ENCODE data around the gene RECQL5.

RECQL5 gene

GRCh38 chr17:75650874-75651273 lies 16.1 kb downstream of the RECQL5 start:
- Histone ChIP-seq H3K4me3 (ENCODE audit: low read depth, low read length) (no peak overlapping the region), H3K36me3 (peaks cover 5% of the 10 kb centered on the region), H3K9me3 (no peaks in the 10 kb centered on the region), H3K27me3 (no peaks in the 10 kb centered on the region), H3K4me1 (no peaks in the 10 kb centered on the region)
- no peak for DNase-seq
- no peak for TF ChIP-seq CTCF (IDR thresholded peaks at IDR 0.05; ENCODE audit: low read depth, low read length)

GRCh38 chr17:75649687-75650086 lies 17.3 kb downstream of the RECQL5 start:
- no peaks in the 10 kb centered on the region for H3K4me1 ChIP-seq
- no peaks in the 10 kb centered on the region for H3K9me3 ChIP-seq
- H3K27me3 ChIP-seq = no peaks in the 10 kb centered on the region
- no peak for TF ChIP-seq CTCF (IDR thresholded peaks at IDR 0.05; ENCODE audit: low read depth, low read length)
- DNase-seq = no peak
- H3K4me3 ChIP-seq (ENCODE audit: low read depth, low read length) = no peak overlapping the region
- H3K36me3 ChIP-seq = peaks cover 5% of the 10 kb centered on the region

GRCh38 chr17:75647921-75648320 lies 19.0 kb downstream of the RECQL5 start:
- H3K27me3 ChIP-seq = no peaks in the 10 kb centered on the region
- H3K9me3 ChIP-seq = no peaks in the 10 kb centered on the region
- no peak overlapping the region for H3K4me3 ChIP-seq (ENCODE audit: low read depth, low read length)
- TF ChIP-seq CTCF (IDR thresholded peaks at IDR 0.05; ENCODE audit: low read depth, low read length) = no peak
- DNase-seq = no peak
- H3K4me1 ChIP-seq = no peaks in the 10 kb centered on the region
- peaks cover 5% of the 10 kb centered on the region for H3K36me3 ChIP-seq

- Histone ChIP-seq H3K27me3 (no peaks in the 10 kb centered on the region), H3K9me3 (no peaks in the 10 kb centered on the region), H3K36me3 (peaks cover 5% of the 10 kb centered on the region), H3K4me3 (ENCODE audit: low read depth, low read length) (no peak overlapping the region), H3K4me1 (no peaks in the 10 kb centered on the region)
- DNase-seq = no peak
- TF ChIP-seq CTCF (IDR thresholded peaks at IDR 0.05; ENCODE audit: low read depth, low read length) = no peak
These were observed 19.9 kb downstream of the RECQL5 start for GRCh38 chr17:75647061-75647460.

GRCh38 chr17:75646638-75646992 lies 20.3 kb downstream of the RECQL5 start:
- no peak for DNase-seq
- no peaks in the 10 kb centered on the region for H3K9me3 ChIP-seq
- peaks cover 5% of the 10 kb centered on the region for H3K36me3 ChIP-seq
- H3K4me3 ChIP-seq (ENCODE audit: low read depth, low read length) = no peak overlapping the region
- TF ChIP-seq CTCF (IDR thresholded peaks at IDR 0.05; ENCODE audit: low read depth, low read length) = no peak
- H3K27me3 ChIP-seq = no peaks in the 10 kb centered on the region
- H3K4me1 ChIP-seq = no peaks in the 10 kb centered on the region

GRCh38 chr17:75645889-75646637 lies 20.9 kb downstream of the RECQL5 start:
- no peak for DNase-seq
- Histone ChIP-seq H3K4me3 (ENCODE audit: low read depth, low read length) (no peak overlapping the region), H3K9me3 (no peaks in the 10 kb centered on the region), H3K27me3 (no peaks in the 10 kb centered on the region), H3K4me1 (no peaks in the 10 kb centered on the region), H3K36me3 (peaks cover 5% of the 10 kb centered on the region)
- no peak for TF ChIP-seq CTCF (IDR thresholded peaks at IDR 0.05; ENCODE audit: low read depth, low read length)

Measured in BE2C (cell line).